RPMI7951 (cell line): ENCODE results near the gene SNX20. TPM values are rescaled to one million over a fixed set of nuclear protein-coding genes. Genes with fewer than 3 reads are reported as not detected.

Experiments used
- DNase-seq: peaks from one replicate; pipeline ENCODE4 v3.0.0-alpha.2; 2012; ENCODE audit warnings: low read depth
- total RNA-seq: library from RNA; depleted of rRNA; stranded (reverse); fragments of >200 nt; shearing (Covaris generic); gene quantifications from 2 replicates; pipeline ENCODE4 v1.2.3, GENCODE V29; 2014

SNX20 gene
- total RNA-seq, 1 experiment from 2014 or later: not detected

- no peak for DNase-seq
These were observed 44.2 kb downstream of the SNX20 start for GRCh38 chr16:50636753-50637374.

GRCh38 chr16:50635505-50636392 lies 45.4 kb downstream of the SNX20 start:
- no peak for DNase-seq

- no peak for DNase-seq
These were observed 46.2 kb downstream of the SNX20 start for GRCh38 chr16:50634947-50635346.

GRCh38 chr16:50634090-50634489 lies 47.0 kb downstream of the SNX20 start:
- no peak for DNase-seq

GRCh38 chr16:50632927-50633800 lies 47.9 kb downstream of the SNX20 start:
- DNase-seq: no peak

GRCh38 chr16:50631985-50632576 lies 49.0 kb downstream of the SNX20 start:
- no peak for DNase-seq

GRCh38 chr16:50631249-50631984 lies 49.7 kb downstream of the SNX20 start:
- no peak for DNase-seq

- no peak for DNase-seq
These were observed 50.6 kb downstream of the SNX20 start for GRCh38 chr16:50630394-50631020.

GRCh38 chr16:50629334-50629733 lies 51.8 kb downstream of the SNX20 start:
- DNase-seq: no peak

GRCh38 chr16:50628156-50628802 lies 52.8 kb downstream of the SNX20 start:
- DNase-seq: no peak

GRCh38 chr16:50627419-50627818 lies 53.7 kb downstream of the SNX20 start:
- DNase-seq: no peak

- DNase-seq: no peak
These were observed 54.2 kb downstream of the SNX20 start for GRCh38 chr16:50626868-50627267.

GRCh38 chr16:50625374-50625773 lies 55.7 kb downstream of the SNX20 start:
- no peak for DNase-seq

- DNase-seq: no peak
These were observed 56.6 kb downstream of the SNX20 start for GRCh38 chr16:50624449-50624970.

GRCh38 chr16:50622643-50623369 lies 58.3 kb downstream of the SNX20 start:
- no peak for DNase-seq

GRCh38 chr16:50622029-50622428 lies 59.1 kb downstream of the SNX20 start:
- no peak for DNase-seq
